Activated effector memory CD4-positive, alpha-beta T cell treated with anti-CD3 and anti-CD28 coated beads, Interleukin-2, amount 50 U/mL, for 16 hours (primary cell): Measurements from ENCODE around the gene FCRL2.

Experiments used
- DNase-seq: peaks from one replicate; pipeline ENCODE4 v3.0.0-alpha.2; 2020

FCRL2 gene

DNA sequence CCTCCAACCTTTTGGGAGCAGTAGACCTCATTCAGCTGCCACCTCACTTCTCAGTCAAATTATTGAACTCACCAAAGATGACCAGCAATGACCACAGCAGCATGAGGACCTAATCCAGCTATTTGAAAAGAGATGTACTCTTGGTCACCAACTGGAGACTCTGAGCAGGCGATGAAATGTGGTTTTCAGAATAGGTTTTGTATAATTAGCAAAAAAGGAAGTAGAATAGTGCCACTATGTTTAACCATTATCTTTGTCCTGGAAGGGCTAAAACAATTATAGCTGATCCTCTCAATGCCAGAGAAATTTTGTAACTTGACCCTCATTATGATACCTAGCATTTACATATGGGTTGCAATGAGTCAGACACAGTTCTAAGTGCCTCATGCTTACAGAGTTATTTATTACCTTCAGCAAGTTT is at the start of gene FCRL2:
TSS of gene FCRL2 (minus strand) at position 162 of the 421 bp plus-strand sequence. CDS start at position 103, 59 bp downstream.
- DNase-seq = no peak

GRCh38 chr1:157820299-157820698 is 43.4 kb upstream of the FCRL2 start:
- no peak for DNase-seq

- no peak for DNase-seq
These were observed 43.0 kb upstream of the FCRL2 start, which contains the start of gene FCRL1 for GRCh38 chr1:157819896-157820295. Gene FCRL1, minus strand, starts transcription at chr1:157820120. Its CDS starts 83 bp downstream, at chr1:157820037.

GRCh38 chr1:157819215-157819614 is 42.3 kb upstream of the FCRL2 start:
- DNase-seq = no peak

DNA sequence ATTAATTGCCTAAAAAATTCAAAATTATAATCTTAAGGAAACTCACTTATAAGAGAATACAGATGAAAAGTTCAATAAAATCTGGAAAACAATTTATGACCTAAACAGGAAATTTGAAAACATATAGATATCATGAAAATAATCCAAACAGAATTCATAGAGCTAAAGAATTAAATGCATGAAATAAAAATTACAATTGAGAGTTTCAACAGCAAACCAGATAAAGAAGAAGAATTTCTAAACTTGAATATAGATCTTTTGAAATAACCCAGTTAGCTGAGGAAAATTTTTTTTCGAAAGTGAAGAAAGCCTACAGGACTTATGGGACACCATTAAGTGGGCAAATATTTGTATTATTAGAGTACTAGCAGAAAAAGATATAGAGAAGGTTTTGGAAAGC is 36.3 kb upstream of the FCRL2 start:
- no peak for DNase-seq

DNA sequence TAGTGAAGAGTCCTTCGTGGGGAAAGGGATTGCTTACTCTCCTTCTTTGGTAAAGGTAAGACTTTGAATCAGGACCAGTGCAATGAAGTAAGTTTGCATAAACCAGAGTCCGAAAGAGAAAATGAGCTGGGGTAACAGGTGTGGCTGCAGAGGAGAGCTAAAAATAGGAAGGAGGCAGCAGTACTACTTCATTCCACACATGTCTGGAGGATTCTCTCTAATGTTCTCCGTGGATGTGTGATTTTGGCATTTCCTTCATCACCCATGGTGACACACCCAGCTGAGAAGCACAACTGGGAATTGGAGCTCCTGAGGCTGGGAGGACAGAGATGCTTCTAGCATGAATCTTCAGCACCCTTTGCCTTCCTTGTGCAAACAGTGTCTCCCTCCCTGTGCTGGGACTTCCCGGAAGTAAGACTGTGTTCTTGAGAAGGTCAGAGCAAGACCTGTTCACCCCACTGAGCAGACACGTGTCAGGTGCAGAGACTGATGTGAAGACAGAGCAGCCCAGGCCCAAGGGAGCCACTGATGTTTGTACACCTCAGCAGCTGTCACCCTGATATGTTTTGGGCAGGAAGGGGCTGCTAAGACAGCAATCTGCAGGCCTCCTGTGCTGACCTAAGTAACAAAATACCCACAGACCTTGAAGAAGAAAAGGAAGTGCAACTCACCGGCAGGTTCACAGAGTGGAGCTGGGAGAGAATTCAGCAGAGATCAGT is 29.7 kb upstream of the FCRL2 start:
- no peak for DNase-seq

DNA sequence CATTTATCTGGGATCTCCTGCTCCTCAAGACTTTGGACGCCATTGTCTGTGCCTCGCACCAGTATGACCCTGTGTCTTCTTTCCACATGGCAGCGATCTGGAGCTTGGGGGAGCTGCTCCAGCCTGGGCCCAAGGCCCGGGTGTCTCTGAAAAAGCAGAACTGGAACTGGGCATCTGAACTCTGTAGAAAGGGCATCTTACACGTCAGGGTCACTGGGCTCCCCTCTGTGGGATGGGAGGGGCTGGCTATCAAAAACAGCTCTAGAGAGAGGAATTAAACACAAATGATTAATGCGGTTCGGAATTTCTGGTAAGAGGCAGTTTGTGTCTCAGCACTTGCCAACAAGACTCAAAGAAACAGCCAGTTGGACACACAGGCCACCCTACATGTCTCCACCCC is 26.9 kb upstream of the FCRL2 start:
- DNase-seq = no peak

DNA sequence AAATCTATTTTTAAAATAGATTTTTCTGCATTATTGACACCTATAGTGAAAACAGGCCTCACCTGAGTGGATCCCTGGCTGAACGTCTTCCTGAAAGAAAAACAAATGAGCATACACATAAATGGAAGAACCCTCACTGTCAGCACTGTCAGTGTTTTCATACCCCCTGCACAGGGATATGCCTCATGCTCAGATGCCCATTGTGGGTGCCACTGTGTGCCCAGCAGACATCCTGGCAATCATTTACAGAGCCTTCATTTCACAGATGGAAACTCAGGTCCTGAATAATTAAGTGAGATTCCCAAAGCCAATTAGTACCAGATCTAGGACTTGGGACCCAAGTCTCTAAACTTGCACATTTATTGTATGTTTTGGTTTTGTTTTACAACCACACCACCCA is 23.1 kb upstream of the FCRL2 start:
- DNase-seq = no peak

- DNase-seq = no peak
These were observed 21.3 kb upstream of the FCRL2 start for GRCh38 chr1:157798211-157798610.

- no peak for DNase-seq
These were observed 8.3 kb upstream of the FCRL2 start for GRCh38 chr1:157785248-157785647.

DNA sequence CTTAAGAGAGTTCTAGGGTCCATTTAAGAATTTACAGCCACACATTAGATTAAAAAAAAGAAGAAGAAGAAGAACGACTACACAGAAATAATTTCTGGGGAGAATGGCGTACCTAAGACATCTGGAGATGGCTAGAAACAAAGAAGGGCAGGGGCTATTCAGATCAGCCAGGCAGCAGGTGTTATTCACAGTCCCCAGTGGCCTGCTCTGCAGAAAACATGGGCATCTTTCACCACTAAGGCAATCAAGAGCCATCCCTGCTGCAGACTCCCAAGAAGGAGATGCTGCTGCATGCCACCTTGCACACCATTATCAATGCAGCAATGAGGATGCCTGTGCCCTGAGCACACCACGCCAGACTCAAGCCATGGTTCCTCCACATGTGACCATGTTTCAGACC is 7.9 kb upstream of the FCRL2 start:
- DNase-seq = no peak

GRCh38 chr1:157782931-157783330 is 6.0 kb upstream of the FCRL2 start:
- no peak for DNase-seq

- DNase-seq = no peak
These were observed 4.1 kb upstream of the FCRL2 start for GRCh38 chr1:157781048-157781447.

GRCh38 chr1:157775101-157775870 is 1.6 kb downstream of the FCRL2 start:
- no peak for DNase-seq

- no peak for DNase-seq
These were observed 2.5 kb downstream of the FCRL2 start for GRCh38 chr1:157774412-157774811.

- no peak for DNase-seq
These were observed 3.2 kb downstream of the FCRL2 start for GRCh38 chr1:157773493-157774350.

DNA sequence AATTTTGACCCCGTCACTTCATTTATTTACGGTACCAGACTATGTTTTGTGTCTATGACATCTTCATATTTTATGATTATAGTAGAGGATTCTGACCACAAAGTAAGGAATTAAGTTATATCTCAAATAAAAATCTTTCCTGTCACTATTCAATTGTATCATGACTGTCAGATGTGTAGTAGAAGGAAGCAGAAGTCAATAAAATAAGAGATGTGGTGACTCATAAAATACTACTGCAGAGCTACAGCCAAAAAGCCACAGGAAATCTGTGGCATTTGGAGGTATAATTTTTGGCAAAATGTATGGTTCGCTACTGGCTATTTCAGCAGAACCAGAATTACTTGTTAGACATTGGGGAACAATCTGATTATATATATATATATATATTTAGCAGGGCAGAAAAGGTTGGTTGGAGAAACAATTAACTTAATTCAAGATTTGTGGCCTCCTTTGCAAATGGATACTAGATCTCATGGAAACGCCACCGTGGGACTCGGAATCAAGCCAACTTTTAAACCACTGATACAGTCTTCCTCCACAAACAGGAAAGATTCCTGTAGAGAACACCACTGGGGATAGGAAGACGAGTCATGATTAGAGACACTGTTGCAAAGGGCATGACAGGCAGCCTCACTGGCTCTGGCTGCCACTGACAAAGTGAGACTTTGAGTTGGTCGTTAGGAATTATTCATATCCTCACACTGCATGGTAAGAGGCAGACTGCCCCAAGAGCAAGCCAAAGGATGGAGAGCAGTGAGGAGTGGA is 5.1 kb downstream of the FCRL2 start:
- no peak for DNase-seq

DNA sequence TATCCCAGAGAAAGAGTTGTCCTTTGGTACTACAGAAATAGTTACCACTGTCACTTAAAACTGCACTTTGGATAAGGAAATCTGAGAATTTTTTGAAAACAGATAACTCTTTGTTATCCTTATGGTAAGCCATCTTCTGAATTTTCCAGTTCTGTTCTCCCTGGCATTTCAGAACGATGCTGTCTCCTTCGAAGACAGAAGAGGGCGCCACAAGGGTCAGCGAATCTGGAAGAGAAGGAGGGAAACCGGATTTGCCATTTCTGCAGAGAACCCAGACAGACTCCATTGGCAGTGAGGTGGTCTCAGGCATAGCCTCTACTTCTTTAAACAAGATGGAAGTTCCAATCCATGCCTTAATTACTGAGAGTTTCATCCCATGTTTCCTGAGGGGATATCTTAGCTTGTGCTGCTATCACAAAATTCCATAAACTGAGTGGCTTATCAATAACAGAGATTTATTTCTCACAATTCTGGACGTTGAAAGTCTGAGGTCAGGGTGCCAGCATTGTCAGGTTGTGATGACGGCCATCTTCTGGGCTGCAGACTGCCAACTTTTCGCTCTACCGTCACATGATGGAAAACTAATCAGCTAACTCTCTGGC is 6.4 kb downstream of the FCRL2 start:
- no peak for DNase-seq

- DNase-seq = no peak
These were observed 10.1 kb downstream of the FCRL2 start for GRCh38 chr1:157766792-157767191.

- DNase-seq = no peak
These were observed 18.9 kb downstream of the FCRL2 start for GRCh38 chr1:157758018-157758417.

DNA sequence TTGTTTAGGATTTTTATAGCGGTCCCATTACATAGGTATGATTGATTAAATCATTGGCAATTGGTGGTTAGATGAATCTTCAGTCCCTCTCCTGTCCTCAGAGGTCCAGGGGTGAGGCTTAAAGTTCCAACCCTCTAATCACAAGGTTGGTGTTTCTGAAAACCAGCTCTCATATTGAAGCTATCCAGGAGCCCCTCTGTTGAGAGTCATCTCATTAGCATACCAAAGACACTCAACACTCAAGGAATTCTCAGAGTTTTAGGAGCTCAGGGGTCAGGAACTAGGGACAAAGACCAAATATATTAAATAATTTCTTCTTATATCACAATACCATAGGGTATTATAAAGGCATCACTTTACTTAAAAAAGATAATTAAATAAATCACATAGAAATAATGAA is 23.3 kb downstream of the FCRL2 start:
- no peak for DNase-seq

DNA sequence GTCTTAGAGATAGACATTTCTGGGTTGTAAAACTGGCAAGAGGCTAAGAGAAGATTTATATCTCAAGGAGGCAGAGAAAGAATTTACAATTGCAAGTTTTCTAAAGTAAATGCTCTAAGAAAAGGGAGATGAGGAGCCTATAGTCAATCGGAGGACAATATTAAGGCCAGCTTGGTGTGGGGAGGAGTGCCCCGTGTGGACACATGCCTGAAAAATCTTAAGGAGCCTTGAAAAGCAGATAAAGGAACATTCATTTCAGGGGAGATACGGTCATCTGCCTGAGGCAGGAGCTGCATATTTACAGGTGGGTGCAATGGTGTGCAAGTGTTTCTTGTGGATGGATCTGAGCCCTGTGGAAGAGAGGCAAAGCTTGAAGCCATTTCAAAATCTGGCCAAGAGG is 25.6 kb downstream of the FCRL2 start:
- DNase-seq = no peak
